Mucosa of rectum (tissue), 2 donors: Measurements from ENCODE around the gene NANOGP8.

Experiments used
- H3K27ac ChIP-seq, 2 donors: one replicate each; pipeline ENCODE4 v1.7.0; 2013; ENCODE audit warnings: inconsistent platforms in 2 of 2, low read depth in 2 of 2, low read length in 2 of 2
- H3K27me3 ChIP-seq, 2 donors: one replicate each; pipeline ENCODE4 v1.7.0; 2013; ENCODE audit warnings: low read length in 2 of 2; ENCODE audit not compliant: control insufficient read depth in 2 of 2, insufficient read depth in 2 of 2
- H3K36me3 ChIP-seq, 2 donors: one replicate each; pipeline ENCODE4 v1.7.0; 2013; ENCODE audit warnings: low read length in 2 of 2; ENCODE audit not compliant: control insufficient read depth in 2 of 2, insufficient read depth in 2 of 2
- H3K4me1 ChIP-seq, 2 donors: one replicate each; pipeline ENCODE4 v1.7.0; 2013; ENCODE audit warnings: low read length in 2 of 2, mild to moderate bottlenecking in 1 of 2; ENCODE audit not compliant: control insufficient read depth in 2 of 2, insufficient read depth in 2 of 2
- H3K4me3 ChIP-seq, 2 donors: one replicate each; pipeline ENCODE4 v1.7.0; 2013; ENCODE audit warnings: low read length in 2 of 2
- H3K9ac ChIP-seq, 2 donors: one replicate each; pipeline ENCODE4 v1.7.0; 2013; ENCODE audit warnings: low read length in 2 of 2, low read depth in 1 of 2, mild to moderate bottlenecking in 1 of 2
- H3K9me3 ChIP-seq, 2 donors: one replicate each; pipeline ENCODE4 v1.7.0; 2013; ENCODE audit warnings: low read length in 2 of 2; ENCODE audit not compliant: control insufficient read depth in 2 of 2
- donor health status: healthy.
- donor health status: Normal muscosa, but diverticular disease.

The NANOGP8 gene

GRCh38 chr15:35117543-35118265 is 32.6 kb upstream of the NANOGP8 start:
- no peaks in the 10 kb centered on the region for H3K4me1 ChIP-seq
- H3K9me3 ChIP-seq = no peaks in the 10 kb centered on the region
- no peaks in the 10 kb centered on the region for H3K27me3 ChIP-seq

GRCh38 chr15:35115155-35115725 is 30.1 kb upstream of the NANOGP8 start:
- H3K4me3 ChIP-seq = no peak overlapping the region
- H3K36me3 ChIP-seq = no peaks in the 10 kb centered on the region
- no peak overlapping the region for H3K9ac ChIP-seq
- no peaks in the 10 kb centered on the region for H3K9me3 ChIP-seq
- no peak overlapping the region for H3K27ac ChIP-seq
- H3K4me1 ChIP-seq = no peaks in the 10 kb centered on the region
- no peaks in the 10 kb centered on the region for H3K27me3 ChIP-seq

More at GRCh38 chr15:35117543-35118265, 32.6 kb upstream of the NANOGP8 start:
- no peak overlapping the region for H3K4me3 ChIP-seq
- H3K36me3 ChIP-seq = no peaks in the 10 kb centered on the region
- H3K9ac ChIP-seq = no peak overlapping the region
- no peak overlapping the region for H3K27ac ChIP-seq

- no peak overlapping the region for H3K9ac ChIP-seq
- H3K4me1 ChIP-seq = no peaks in the 10 kb centered on the region
- H3K27ac ChIP-seq = no peak overlapping the region
- H3K36me3 ChIP-seq = no peaks in the 10 kb centered on the region
- H3K27me3 ChIP-seq = no peaks in the 10 kb centered on the region
- H3K9me3 ChIP-seq = no peaks in the 10 kb centered on the region
- no peak overlapping the region for H3K4me3 ChIP-seq
Measured at GRCh38 chr15:35112346-35112745, 27.3 kb upstream of the NANOGP8 start.

- Histone ChIP-seq H3K9me3 (no peaks in the 10 kb centered on the region), H3K36me3 (no peaks in the 10 kb centered on the region), H3K27me3 (no peaks in the 10 kb centered on the region), H3K27ac (no peak overlapping the region), H3K4me1 (no peaks in the 10 kb centered on the region), H3K4me3 (no peak overlapping the region), H3K9ac (no peak overlapping the region)
Measured at GRCh38 chr15:35111861-35112260, 26.8 kb upstream of the NANOGP8 start.

- no peaks in the 10 kb centered on the region for H3K36me3 ChIP-seq
- no peak overlapping the region for H3K9ac ChIP-seq
- H3K4me3 ChIP-seq = no peak overlapping the region
Measured at GRCh38 chr15:35108453-35108852, 23.4 kb upstream of the NANOGP8 start.

GRCh38 chr15:35107561-35107960 is 22.5 kb upstream of the NANOGP8 start:
- Histone ChIP-seq H3K27ac (no peak overlapping the region), H3K27me3 (no peaks in the 10 kb centered on the region), H3K4me3 (no peak overlapping the region), H3K9ac (no peak overlapping the region), H3K4me1 (no peaks in the 10 kb centered on the region), H3K36me3 (no peaks in the 10 kb centered on the region), H3K9me3 (no peaks in the 10 kb centered on the region)

More at GRCh38 chr15:35108453-35108852, 23.4 kb upstream of the NANOGP8 start:
- H3K9me3 ChIP-seq = no peaks in the 10 kb centered on the region
- no peaks in the 10 kb centered on the region for H3K27me3 ChIP-seq
- H3K4me1 ChIP-seq = no peaks in the 10 kb centered on the region
- no peak overlapping the region for H3K27ac ChIP-seq

GRCh38 chr15:35107122-35107521 is 22.0 kb upstream of the NANOGP8 start:
- H3K27ac ChIP-seq = no peak overlapping the region
- no peak overlapping the region for H3K4me3 ChIP-seq
- H3K36me3 ChIP-seq = no peaks in the 10 kb centered on the region
- no peaks in the 10 kb centered on the region for H3K4me1 ChIP-seq
- H3K9me3 ChIP-seq = no peaks in the 10 kb centered on the region
- no peaks in the 10 kb centered on the region for H3K27me3 ChIP-seq
- no peak overlapping the region for H3K9ac ChIP-seq

GRCh38 chr15:35104526-35105147 is 19.5 kb upstream of the NANOGP8 start:
- no peak overlapping the region for H3K9ac ChIP-seq
- no peaks in the 10 kb centered on the region for H3K4me1 ChIP-seq
- no peaks in the 10 kb centered on the region for H3K36me3 ChIP-seq
- no peaks in the 10 kb centered on the region for H3K27me3 ChIP-seq
- no peaks in the 10 kb centered on the region for H3K9me3 ChIP-seq
- no peak overlapping the region for H3K4me3 ChIP-seq
- no peak overlapping the region for H3K27ac ChIP-seq

- no peaks in the 10 kb centered on the region for H3K36me3 ChIP-seq
- H3K4me1 ChIP-seq = no peaks in the 10 kb centered on the region
- no peak overlapping the region for H3K4me3 ChIP-seq
- H3K27me3 ChIP-seq = no peaks in the 10 kb centered on the region
- H3K9me3 ChIP-seq = no peaks in the 10 kb centered on the region
- no peak overlapping the region for H3K9ac ChIP-seq
- H3K27ac ChIP-seq = no peak overlapping the region
Measured at GRCh38 chr15:35102186-35102585, 17.1 kb upstream of the NANOGP8 start.

GRCh38 chr15:35101335-35101734 is 16.2 kb upstream of the NANOGP8 start:
- Histone ChIP-seq H3K27ac (no peak overlapping the region), H3K4me3 (no peak overlapping the region), H3K9me3 (no peaks in the 10 kb centered on the region), H3K27me3 (no peaks in the 10 kb centered on the region), H3K9ac (no peak overlapping the region), H3K4me1 (no peaks in the 10 kb centered on the region), H3K36me3 (no peaks in the 10 kb centered on the region)
